Measurements from ENCODE around the gene OR10G7. TPM values are rescaled to one million over a fixed set of nuclear protein-coding genes. Genes with fewer than 3 reads are reported as not detected.
"Not testable (repeated sequence)": the region's sequence is repeated elsewhere in the genome, so short reads cannot be mapped to it uniquely, and the experiment has no call there.

OR10G7 gene
- polyA plus RNA-seq, 3 donors from 2014 or later: not detected

DNA sequence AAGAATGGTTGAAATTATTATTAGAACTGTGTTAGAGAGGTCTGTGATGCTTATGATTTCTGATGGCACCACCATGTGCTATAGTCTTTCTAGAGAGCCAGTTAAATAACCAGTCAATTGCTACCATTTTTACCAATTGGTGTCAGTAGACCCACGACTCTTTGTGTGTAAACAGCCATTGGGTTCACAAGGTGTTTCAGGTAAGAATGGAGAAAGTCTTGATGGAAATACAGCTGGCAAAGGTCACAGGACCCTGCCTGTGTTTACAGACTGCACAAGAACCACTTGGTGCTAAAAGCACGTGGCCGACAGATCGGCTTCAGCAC lies 30.5 kb upstream of the OR10G7 start:
- H3K27me3 Mint-ChIP-seq (ENCODE audit: low read depth in 3 of 3): peaks cover 2 to 8% (median 8%) of the 10 kb centered on the region in 3 donors
- no peak overlapping the region for H3K27ac Mint-ChIP-seq

DNA sequence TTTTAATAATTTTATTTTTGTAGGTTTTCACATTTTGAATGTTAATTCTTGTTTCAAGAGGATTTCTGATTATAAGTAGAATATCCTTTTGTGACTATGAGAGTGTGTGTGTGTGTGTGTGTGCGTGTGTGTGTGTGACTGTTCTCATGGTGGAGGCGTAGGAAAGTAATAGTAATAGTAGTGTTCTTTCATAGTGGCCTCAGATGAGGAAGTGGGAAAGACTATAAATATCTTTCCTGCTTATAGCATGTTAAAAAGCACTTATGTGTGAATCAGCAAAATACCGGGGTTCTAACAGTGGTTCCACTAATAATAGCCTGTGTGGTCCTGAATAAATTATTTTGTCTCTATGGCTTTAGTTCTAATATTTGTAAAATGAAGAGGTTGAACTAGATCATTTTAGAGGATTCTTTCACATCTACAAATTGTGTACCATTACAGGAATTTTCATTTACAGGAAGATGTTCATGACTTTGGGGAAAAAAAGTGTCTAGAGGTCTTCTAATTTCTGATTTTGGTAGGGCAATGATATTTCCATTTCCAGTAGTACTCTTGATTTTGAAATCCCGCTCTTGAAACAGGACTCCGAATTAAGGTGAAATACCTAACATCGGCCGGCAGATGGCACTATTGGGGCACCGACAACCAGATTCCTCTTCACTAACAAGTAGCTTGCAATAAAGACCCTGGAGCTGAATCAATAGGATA lies 29.9 kb upstream of the OR10G7 start:
- peak; percentile 42 to 46 (median 46) for DNase-seq
- Mint-ChIP-seq H3K4me3 (no peak overlapping the region), H3K9me3 (no peaks in the 10 kb centered on the region), H3K36me3 (no peaks in the 10 kb centered on the region), H3K27me3 (ENCODE audit: low read depth in 3 of 3) (peaks cover 2 to 8% (median 7%) of the 10 kb centered on the region in 3 donors), H3K27ac (peak overlapping the region in 1 of 6 donors; percentile 21), H3K4me1 (peaks cover 5 to 12% of the 10 kb centered on the region in 2 donors)

More for the DNA sequence above, 30.5 kb upstream of the OR10G7 start:
- H3K4me1 Mint-ChIP-seq: peaks cover 8 to 17% of the 10 kb centered on the region in 2 donors
- no peak for DNase-seq
- no peak overlapping the region for H3K4me3 Mint-ChIP-seq
- H3K36me3 Mint-ChIP-seq: no peaks in the 10 kb centered on the region
- H3K9me3 Mint-ChIP-seq: no peaks in the 10 kb centered on the region

DNA sequence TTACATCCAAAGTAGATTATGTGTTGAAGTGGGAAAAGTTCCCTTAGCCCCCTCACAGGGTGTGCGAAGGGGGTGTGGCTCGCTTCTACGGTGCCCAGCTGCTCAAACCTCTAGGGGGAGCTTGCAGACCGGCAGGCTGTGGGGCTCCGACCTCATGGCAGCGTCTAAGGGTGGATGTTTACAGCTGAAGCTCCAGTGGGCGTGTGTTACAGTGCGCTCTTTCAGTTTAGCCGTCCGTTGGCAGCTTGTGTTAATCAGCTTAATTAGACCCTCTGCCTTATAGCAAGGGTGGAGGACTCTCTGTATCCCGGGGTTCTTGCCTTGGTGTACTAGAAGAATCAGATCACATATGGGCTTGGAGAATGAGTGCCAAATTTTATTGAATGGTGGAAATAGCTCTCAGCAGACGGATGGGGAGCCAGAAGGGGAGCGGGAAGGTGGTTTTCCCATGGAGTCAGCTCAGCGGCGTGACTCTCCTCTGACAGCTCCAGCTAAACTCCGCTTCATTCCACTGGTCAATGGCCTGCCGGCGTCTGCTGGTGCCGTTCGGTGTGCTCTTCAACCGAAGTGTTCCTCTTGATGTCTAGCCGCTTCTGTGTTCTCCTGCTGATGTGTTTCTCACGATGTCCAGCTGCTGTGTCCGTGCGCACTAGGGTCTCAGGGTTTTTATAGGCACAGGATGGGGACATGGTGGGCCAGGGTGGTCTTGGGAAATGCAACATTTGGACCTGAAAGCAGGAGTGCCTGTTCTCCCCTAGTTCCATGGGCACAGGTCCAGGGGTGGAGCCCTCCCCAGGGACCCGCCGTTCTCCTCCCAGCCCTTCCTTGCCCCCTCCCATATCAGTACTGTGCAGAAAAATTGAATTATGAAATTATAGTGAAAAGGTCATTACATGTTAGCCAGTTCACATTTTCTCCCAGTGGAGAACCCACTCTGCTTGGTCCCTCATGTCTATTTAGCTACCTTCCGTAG lies 28.6 kb upstream of the OR10G7 start:
- Mint-ChIP-seq H3K27ac (no peak overlapping the region), H3K27me3 (ENCODE audit: low read depth in 3 of 3) (peaks cover 2 to 8% (median 3%) of the 10 kb centered on the region in 3 donors), H3K4me1 (peaks cover 3 to 12% of the 10 kb centered on the region in 2 donors), H3K36me3 (no peaks in the 10 kb centered on the region), H3K4me3 (peak overlapping the region in 2 of 5 donors; percentile 2 to 44), H3K9me3 (no peaks in the 10 kb centered on the region)
- peak in 2 of 3 donors; percentile 14 for DNase-seq

DNA sequence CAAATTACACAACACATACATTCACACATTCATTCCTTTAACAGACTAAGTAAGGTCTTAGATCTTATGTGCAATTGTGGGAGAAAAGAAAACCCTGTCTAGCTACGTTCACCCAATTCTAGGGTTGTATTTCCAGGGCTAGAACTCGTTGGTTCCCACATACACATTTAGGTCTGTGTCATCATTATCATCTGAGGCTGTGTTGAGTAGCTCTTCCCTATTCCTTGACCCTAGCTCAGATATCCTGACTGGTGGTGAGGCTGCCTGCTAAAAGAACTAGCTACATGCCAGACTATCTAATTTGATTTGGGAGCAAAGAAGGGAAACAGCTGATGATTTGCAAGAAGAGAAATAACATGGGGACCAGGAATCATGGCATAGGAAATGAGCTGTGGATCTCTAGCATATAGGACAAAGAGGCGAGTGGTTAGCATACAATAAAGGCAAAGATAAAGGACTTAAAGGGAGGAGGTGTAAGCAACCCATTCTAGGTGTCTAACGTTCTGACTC lies 27.5 kb upstream of the OR10G7 start:
- H3K9me3 Mint-ChIP-seq: no peaks in the 10 kb centered on the region
- no peak for DNase-seq
- H3K4me3 Mint-ChIP-seq: no peak overlapping the region
- H3K27me3 Mint-ChIP-seq (ENCODE audit: low read depth in 3 of 3): peaks cover 2 to 8% (median 3%) of the 10 kb centered on the region in 3 donors
- no peaks in the 10 kb centered on the region for H3K36me3 Mint-ChIP-seq
- H3K27ac Mint-ChIP-seq: no peak overlapping the region
- peaks cover 3 to 12% of the 10 kb centered on the region in 2 donors for H3K4me1 Mint-ChIP-seq

DNA sequence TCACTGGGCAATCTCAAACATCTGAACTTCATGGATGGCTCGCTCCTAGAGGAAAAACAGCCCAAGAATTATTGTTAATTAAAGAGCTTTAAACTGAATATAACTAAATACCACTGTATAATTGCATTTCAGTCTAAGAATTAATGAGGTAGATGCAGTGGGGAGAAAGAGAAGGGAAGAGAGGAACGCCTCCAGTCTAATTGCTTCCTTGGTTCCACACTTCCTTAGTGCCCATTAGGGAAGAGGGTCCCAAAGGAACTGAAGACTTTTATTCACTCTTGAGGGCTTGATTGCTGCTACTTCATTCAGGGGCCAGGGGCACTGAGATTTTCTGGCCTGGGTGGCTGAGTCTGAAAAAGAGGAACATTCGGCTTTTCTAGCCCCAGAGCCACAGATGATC lies 11.8 kb upstream of the OR10G7 start:
- Mint-ChIP-seq H3K9me3 (peaks cover 0 to 7% (median 0%) of the 10 kb centered on the region in 6 donors), H3K27me3 (ENCODE audit: low read depth in 3 of 3) (peaks cover 0 to 2% (median 0%) of the 10 kb centered on the region in 3 donors), H3K4me1 (no peaks in the 10 kb centered on the region), H3K4me3 (no peak overlapping the region), H3K27ac (no peak overlapping the region), H3K36me3 (no peaks in the 10 kb centered on the region)
- DNase-seq: no peak

DNA sequence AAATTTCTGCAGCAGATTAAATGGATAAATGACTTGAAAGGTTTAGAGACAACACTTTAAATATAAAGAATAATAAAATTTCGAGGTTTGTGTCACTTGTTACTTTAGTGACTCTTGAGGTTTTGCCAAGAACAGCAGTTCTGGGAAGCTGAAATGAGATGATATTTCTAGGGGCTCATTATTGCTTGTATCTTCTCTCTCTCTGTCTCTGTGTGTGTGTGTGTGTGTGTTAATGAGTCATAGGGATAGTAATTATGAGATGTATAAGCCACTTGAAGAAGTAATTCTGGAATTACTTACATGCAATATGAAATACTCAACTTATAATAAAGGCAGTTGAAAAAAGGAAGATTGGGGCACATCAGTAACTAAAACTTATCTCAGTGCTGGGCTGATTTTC lies 9.6 kb upstream of the OR10G7 start:
- H3K9me3 Mint-ChIP-seq: peaks cover 0 to 9% (median 0%) of the 10 kb centered on the region in 6 donors
- no peaks in the 10 kb centered on the region for H3K36me3 Mint-ChIP-seq
- DNase-seq: no peak
- no peaks in the 10 kb centered on the region for H3K4me1 Mint-ChIP-seq
- no peak overlapping the region for H3K27ac Mint-ChIP-seq
- H3K4me3 Mint-ChIP-seq: no peak overlapping the region
- peaks cover 0 to 2% (median 0%) of the 10 kb centered on the region in 3 donors for H3K27me3 Mint-ChIP-seq (ENCODE audit: low read depth in 3 of 3)

DNA sequence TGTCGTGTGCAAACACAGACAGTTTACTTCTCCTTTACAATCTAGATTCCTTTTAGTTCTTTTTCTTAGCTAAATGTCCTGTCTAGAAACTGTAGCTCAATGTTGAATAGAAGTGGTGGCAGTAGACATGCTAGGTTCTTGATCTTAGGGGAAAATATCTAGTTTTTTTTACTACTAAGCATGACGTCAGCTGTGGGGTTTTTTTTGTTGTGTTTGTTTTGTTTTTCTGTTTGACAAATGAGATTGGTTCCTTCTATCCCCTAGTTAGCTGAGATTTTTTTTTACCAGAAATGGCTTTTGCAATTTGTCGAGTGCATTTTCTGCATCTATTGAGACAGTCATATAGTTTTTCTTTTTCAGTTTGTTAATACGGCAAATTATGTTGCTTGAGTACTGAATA lies 2.3 kb upstream of the OR10G7 start:
- Mint-ChIP-seq H3K4me3 (no peak overlapping the region), H3K9me3 (peaks cover 0 to 2% (median 0%) of the 10 kb centered on the region in 6 donors), H3K27ac (no peak overlapping the region), H3K36me3 (no peaks in the 10 kb centered on the region), H3K27me3 (ENCODE audit: low read depth in 3 of 3) (peaks cover 0 to 2% (median 0%) of the 10 kb centered on the region in 3 donors), H3K4me1 (no peaks in the 10 kb centered on the region)
- no peak for DNase-seq

DNA sequence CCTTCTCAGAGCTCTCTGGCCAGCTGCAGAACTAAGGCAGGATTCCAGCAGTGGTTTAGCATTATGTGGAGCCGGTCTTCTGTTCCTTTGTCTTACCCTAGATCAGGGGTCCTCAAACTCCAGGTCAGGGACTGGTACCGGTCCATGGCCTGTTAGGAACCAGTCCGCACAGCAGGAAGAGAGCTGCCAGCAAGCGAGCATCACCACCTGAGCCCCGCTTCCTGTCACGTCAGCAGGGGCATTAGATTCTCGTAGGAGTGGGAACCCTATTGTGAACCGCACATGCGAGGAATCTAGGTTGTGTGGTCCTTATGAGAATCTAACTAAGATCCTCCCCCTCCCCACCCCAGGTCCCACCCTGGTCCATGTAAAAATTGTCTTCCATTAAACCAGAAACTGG lies 1.6 kb downstream of the OR10G7 start:
- Mint-ChIP-seq H3K4me3 (no peak overlapping the region), H3K27me3 (ENCODE audit: low read depth in 3 of 3) (peaks cover 0 to 3% (median under 1%) of the 10 kb centered on the region in 3 donors), H3K9me3 (peaks cover 0 to 4% (median 0%) of the 10 kb centered on the region in 6 donors), H3K36me3 (no peaks in the 10 kb centered on the region), H3K4me1 (no peaks in the 10 kb centered on the region), H3K27ac (no peak overlapping the region)
- DNase-seq: no peak

DNA sequence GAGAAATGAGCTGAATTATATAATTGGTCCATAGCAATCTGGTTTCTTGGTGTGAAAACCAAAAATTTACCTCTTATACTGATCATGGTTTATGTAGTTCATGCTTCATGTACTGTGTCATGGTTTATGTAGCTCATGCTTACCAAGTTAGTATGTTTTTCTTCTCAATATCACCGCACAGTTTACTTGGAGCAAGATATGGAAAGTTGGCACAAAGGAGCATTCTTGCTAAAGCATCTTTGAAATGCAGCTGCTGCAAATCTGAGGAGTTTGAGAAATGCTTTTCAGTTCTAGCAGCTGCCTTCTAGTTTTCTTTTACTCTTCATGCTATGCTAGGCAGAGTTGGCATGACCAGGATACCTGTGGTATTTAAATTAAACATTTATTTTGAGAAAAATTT lies 4.5 kb downstream of the OR10G7 start:
- Mint-ChIP-seq H3K4me3 (no peak overlapping the region), H3K27ac (no peak overlapping the region), H3K4me1 (no peaks in the 10 kb centered on the region), H3K9me3 (peaks cover 0 to 4% (median 0%) of the 10 kb centered on the region in 6 donors), H3K36me3 (no peaks in the 10 kb centered on the region), H3K27me3 (ENCODE audit: low read depth in 3 of 3) (peaks cover 1 to 3% (median 2%) of the 10 kb centered on the region in 3 donors)
- no peak for DNase-seq

DNA sequence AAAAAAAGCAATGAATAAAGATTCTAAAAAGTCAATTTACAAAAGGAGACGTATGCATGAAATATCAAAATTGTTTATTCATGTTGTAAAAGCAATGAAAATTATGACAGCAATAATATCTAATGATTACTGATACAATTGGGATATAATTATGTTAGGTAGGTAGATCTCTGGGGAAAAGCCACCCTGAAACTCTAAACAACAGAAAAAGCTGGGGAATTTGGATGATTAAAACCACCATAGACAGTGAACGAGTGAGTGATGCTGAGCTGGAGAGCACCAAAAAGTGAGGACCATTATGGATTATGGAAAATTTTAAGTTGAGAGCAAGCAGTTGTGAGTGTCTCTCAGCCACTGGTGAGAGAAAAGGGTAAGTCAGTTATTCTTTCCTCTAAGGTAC lies 14.6 kb downstream of the OR10G7 start, which contains the start of gene OR10G8:
Gene OR10G8 (plus strand): TSS at position 301 of the 400 bp plus-strand sequence. CDS start 2,825 bp downstream, outside the sequence.
- DNase-seq: no peak
- Mint-ChIP-seq H3K4me3 (no peak within 1 kb of the TSS), H3K36me3 (no peaks in the 10 kb centered on the region), H3K4me1 (no peaks in the 10 kb centered on the region), H3K27me3 (ENCODE audit: low read depth in 3 of 3) (peaks cover 2 to 5% (median 2%) of the 10 kb centered on the region in 3 donors), H3K9me3 (no peaks in the 10 kb centered on the region), H3K27ac (no peak within 1 kb of the TSS)

DNA sequence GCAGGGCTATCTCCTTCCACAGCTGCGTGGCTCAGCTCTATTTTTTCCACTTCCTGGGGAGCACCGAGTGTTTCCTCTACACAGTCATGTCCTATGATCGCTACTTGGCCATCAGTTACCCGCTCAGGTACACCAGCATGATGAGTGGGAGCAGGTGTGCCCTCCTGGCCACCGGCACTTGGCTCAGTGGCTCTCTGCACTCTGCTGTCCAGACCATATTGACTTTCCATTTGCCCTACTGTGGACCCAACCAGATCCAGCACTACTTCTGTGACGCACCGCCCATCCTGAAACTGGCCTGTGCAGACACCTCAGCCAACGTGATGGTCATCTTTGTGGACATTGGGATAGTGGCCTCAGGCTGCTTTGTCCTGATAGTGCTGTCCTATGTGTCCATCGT lies 25.3 kb downstream of the OR10G7 start:
- H3K36me3 Mint-ChIP-seq; H3K9me3 Mint-ChIP-seq; H3K4me1 Mint-ChIP-seq; DNase-seq; H3K27me3 Mint-ChIP-seq (ENCODE audit: low read depth in 3 of 3); H3K4me3 Mint-ChIP-seq; H3K27ac Mint-ChIP-seq: not testable (repeated sequence)

DNA sequence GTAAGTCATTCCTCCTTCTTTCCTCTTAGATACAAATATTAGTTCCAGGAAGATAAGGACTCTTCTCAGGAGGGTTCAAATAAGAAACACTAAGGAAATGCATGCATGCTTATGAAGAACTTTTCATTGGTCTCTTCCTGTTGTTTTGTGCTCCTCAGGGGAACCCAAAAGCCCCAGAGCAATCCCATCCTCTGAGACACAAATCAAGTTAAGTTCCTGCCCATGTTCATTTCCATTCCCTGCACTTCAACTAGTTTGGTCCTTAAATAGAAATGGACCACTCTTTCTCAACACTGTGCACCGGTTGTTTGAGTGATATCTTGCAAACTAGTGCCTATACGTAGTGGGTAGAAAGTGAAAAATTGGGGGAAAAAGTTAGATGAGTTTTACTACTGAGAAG lies 28.4 kb downstream of the OR10G7 start, which contains the start of gene OR10G4:
Gene OR10G4 (plus strand): TSS at position 301 of the 400 bp plus-strand sequence. CDS start 2,578 bp downstream, outside the sequence.
- no peak within 1 kb of the TSS for H3K4me3 Mint-ChIP-seq
- peaks cover 0 to 2% (median 0%) of the 10 kb centered on the region in 3 donors for H3K27me3 Mint-ChIP-seq (ENCODE audit: low read depth in 3 of 3)
- H3K4me1 Mint-ChIP-seq: no peaks in the 10 kb centered on the region
- no peak within 1 kb of the TSS for H3K27ac Mint-ChIP-seq
- no peaks in the 10 kb centered on the region for H3K36me3 Mint-ChIP-seq
- peaks cover 0 to 2% (median 0%) of the 10 kb centered on the region in 6 donors for H3K9me3 Mint-ChIP-seq
- no peak for DNase-seq

DNA sequence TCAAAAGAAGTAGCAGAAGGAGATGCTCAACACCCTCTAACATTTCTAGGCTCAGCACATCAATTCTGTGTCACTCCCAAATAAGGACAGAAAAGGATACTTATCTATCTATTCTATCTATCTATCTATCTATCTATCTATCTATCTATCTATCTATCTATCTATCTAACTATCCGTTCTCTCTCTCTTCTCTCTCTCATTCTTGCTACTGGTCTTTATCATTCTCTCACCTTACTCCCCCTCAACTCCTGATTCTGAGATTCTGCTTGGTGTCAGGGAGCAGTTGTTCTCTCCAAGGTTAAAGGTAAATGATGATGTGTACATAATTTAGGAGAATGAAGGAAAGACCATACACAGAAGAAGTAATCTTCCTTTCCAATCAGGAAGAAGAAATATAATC lies 46.0 kb downstream of the OR10G7 start, which contains the start of gene OR10G6:
Gene OR10G6 (minus strand): TSS at position 43 of the 400 bp plus-strand sequence. CDS start 0 bp downstream, at position 43.
- Mint-ChIP-seq H3K9me3 (peaks cover 0 to 4% (median 0%) of the 10 kb centered on the region in 6 donors), H3K27me3 (ENCODE audit: low read depth in 3 of 3) (no peaks in the 10 kb centered on the region), H3K4me3 (no peak within 1 kb of the TSS), H3K4me1 (no peaks in the 10 kb centered on the region), H3K36me3 (no peaks in the 10 kb centered on the region), H3K27ac (no peak within 1 kb of the TSS)
- no peak for DNase-seq
